Frontal cortex (tissue), 4 donors: ENCODE results near the gene MDFI. TPM values are rescaled to one million over a fixed set of nuclear protein-coding genes. Genes with fewer than 3 reads are reported as not detected.

Experiments used
- DNase-seq, 2 donors: peaks; one replicate each; pipeline ENCODE4 v3.0.0; 2012; ENCODE audit warnings: low spot score in 2 of 2
- FAIRE-seq: peaks from 2 replicates; lab custom pipeline; 2012; peaks lifted over from hg19 to GRCh38; lab: Jason Lieb, UNC
- total RNA-seq: library from RNA; depleted of rRNA; stranded (reverse); fragments of >200 nt; gene quantifications from one replicate; pipeline ENCODE4 v1.2.3, GENCODE V29; 2014
- donor health status: control.
- donor health status: control.
- donor health status: control.

MDFI gene
- total RNA-seq, 1 donor from 2014 or later: 11.4 TPM

DNA sequence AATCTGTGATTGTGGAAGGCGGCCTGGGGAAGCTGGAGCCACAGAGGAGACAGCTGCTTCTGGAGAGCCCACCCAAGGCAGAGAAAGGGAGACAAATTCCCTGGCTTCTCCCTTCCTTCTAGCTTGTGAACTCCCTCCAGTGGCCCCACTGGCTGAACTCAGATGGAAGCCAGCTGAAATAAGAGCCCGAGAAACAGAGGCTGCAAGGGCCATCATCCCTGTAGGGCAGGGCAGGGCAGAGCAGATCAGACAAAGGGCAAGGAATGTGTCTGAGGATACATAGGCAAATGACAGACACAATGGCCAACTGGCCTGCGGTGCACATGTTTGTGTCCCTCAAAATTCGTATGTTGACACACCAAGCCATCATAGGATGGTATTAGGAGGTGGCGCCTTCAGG is 25.3 kb downstream of the MDFI start:
- DNase-seq (no peak), FAIRE-seq (no peak)

DNA sequence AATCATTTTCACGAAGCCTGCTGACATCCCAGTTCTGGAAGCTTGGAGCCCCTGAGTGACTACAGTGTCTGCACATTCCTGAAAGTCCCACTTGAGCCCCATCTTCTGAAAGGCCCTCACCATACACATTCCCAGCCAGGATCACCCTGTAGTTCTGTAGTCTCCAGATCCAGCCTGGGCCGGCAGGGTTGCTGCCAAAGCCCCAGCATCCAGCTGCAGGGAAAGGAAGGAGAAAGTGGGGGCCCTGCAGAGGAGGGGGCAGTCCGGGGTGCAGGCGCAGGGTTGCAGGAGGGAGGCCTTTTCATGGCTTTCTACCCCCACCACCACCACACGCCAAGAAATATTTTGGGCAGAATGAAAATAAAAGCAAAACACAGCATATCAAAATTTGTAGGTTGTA is 26.0 kb downstream of the MDFI start:
- no peak for DNase-seq
- no peak for FAIRE-seq

DNA sequence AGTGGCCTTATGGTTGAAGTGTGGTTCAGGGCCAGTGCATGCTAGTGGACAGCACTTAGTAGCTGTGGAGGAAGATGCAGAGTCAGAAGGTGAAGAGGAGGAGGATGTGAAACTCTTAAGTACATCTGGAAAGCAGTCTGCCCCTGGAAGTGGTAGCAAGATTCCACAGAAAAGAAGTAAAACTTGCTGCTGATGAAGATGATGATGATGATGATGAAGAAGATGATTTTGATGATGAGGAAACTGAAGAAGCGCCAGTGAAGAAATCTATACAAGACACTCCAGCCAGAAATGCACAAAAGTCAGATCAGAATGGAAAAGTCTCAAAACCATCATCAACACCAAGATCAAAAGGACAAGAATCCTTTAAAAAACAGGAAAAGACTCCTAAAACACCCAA is 28.9 kb downstream of the MDFI start:
- no peak for FAIRE-seq
- DNase-seq: no peak

DNA sequence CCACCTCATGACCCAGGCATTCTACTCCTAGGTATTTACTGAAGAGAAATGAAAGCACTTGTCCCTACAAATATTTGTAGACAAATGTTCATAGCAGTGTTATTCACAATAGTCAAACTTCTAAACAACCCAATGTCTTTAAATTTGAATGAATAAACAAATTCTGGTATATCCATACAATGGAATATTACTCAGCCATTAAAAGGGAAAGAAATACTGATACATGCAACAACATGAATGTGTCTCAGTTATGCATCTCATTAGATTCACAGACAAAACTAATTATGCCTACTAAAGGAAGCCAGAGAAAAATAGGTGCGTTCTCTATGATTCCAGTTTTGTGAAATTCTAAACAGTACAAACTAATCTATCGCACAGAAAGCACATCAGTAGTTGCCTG is 30.7 kb downstream of the MDFI start:
- DNase-seq (no peak), FAIRE-seq (no peak)

DNA sequence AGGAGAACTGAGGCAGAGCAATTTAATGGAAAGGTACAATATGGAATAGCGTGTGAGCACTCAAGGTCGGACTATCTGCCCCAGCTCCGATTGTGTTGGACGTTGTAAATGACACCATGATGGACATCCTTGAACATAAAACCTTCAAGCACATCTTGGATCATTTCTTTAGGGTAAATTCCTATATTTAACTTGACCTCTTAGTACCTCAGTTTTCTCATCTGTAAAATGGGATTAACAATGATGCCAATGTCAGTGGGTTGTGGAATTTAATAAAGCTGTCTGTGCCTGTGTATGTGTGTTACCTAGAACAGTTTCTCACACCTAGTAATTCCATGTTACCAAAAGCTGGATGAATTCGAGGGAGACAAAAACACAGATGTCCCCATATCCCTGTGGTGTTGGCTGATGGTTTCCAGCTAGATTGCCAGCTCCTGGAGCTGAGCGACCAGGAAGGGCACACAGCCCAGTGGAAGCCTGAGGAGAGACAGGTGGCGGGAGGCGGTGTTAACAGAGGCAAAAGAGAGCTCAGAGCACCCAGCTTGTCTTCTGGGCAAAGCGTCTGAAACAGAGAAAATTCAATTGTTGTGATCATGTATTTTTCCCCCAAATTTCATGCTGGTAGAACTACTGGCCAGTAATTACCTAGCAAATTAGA is 32.6 kb downstream of the MDFI start:
- no peak for FAIRE-seq
- DNase-seq: no peak

DNA sequence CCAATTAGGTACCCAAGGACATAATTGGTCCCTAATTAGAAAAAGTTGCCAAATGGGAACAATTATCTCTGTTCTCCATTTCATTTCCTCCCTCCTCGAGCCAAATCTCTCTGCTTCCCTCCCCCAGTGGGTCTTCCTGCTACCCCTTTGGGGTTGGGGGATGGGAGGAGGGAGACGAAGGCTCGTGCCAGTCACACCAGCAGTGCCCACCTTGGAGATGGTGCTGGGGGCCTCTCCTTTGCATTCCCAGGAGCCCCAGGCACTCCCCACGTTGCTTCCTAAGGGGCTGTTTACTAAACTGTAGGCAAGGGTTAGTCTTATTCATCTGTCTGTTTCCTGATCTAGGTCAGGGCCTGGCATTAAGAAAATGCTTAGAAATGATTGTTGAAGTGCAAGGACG is 33.1 kb downstream of the MDFI start:
- FAIRE-seq (no peak), DNase-seq (no peak)

DNA sequence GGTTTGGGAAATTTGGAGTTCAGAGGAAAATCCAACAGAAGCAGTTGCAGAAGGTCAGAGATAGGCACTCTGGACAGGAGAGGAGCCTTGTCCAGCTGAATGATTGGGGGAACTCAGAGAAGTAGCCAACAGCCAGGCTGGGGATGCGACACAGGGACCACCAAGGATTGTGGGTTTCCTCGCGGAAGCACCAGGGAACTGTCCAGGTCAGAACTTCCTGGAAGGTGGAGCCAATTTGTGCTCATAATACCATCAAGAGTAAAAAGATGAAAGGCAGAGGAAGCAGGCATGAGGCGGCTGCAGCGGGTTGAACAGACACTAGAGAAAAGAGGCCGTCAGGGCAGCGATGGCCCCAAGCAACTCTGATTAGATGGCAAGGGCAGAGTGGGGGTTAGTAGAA is 33.7 kb downstream of the MDFI start:
- DNase-seq (no peak), FAIRE-seq (no peak)

DNA sequence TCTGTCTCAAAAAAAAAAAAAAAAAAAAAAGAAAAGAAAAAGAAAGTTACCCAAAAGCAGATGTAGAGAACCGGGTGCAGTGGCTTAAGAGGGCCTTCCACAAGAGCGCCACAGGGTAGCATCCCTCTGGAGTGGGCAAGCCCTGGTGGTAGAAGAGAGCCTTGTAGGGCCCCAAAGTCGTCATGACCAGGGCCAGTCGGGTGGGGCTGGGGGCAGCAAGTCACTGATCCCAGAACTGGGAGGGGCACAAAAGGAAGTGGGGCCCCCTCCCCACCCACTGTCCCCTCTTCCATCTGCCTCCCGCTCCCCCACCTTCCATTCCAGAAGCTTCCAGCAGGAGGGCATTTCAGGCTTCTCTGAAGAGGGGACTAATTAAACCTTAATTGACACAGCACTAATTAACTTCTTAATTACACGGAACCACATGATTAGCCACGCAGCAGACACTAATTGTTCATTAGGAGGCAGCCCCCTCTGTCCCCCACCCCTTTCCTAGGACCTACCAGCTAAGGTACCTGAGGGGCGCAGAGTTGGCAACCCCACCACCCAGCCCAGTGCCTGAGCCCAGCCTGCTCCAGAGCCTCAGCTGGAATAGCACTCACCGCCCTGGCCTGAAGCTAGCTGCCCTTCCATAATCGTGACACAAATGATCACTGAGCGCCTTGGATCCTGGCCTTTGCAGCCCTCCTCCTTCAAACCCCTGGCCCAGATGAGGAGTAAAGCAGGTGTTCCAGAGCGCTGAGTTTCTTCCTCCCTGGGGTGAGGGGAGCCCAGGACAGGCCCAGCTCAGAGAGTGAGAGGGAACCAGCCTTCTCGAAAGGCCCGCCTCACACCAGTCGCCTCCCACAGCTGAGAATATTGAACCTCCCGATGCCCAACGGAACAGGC is 34.8 kb downstream of the MDFI start:
- FAIRE-seq: no peak
- no peak for DNase-seq

DNA sequence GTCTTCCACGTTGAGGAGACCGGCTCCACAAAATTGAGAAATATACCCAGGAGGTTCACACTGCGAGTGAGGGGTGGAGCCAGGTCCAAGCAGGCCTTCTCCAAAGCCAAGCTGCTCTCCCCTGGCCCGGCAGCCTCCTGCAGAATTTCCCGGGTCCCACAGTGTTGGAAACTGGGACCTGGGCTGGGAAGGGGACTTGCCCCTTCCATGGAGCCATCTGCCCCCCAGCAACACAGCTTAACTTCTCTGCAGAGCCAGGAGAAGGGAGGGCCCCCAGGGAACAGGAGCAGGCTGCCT is 35.4 kb downstream of the MDFI start:
- FAIRE-seq: no peak

DNA sequence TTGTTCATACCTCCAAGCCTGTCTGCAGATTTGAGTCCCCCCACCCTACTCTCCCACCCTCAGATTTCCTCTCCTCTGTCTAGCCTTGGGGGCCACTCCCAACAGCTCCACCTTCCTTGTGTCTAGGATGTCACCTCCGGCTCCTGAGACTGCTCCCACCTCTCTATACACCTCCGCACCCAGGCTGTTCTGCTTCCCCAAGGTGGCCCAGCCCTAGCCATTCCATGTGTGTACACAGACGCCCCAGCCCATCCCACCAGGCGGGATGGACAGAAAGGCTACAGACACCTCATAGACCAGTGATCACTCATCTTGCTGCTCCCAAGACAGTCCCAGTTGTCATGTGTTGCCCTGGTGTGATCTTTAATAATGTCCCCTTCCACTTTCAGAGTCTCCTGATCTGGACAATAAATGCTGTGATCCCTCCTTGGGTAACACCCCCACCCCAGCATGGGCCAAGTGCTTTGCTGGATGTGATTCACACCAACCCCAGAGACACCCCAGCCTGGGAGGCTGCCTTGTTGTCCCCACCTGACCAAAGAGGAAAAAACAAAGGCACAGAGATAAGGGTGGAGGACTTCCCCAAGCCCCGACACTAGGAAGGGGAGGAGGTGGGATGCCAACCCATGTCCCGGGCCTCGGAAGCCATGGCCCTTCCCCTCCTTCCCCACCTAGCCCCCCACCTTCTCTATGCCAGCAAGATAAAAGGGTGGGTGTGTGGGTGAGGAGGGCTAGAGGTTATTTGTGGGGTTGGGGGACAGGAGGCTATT is 36.1 kb downstream of the MDFI start:
- DNase-seq (no peak), FAIRE-seq (no peak)

More for the DNA sequence above, 35.4 kb downstream of the MDFI start:
- no peak for DNase-seq

DNA sequence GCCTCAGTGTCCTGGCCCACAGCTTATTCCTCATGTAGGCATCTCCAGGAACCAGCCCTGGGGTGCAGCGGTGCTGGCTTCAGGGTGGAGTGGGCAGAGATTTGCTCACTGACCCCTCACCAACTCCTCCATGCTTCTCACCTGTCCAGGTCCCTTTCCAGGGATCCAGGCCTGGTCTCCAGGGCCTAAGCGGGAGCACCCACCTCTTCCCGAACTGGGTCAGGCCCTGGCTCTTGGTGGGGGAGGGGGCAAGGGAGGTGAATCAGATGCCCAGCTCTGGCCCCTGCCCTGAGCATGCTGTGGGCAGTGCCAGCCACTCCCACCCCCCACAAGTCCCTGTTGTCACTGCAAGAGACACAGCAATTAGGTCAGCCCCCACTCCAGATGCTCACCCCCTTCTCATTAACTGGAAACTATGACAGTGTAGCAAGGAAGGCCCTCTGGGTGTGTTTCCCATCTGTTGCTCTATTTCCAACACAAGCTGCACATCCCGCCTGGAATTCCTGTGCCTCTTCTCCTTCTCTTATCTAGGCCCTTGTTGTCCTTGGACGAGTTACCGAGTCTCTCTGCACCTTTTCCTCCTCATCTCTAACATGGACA is 37.0 kb downstream of the MDFI start:
- DNase-seq (no peak), FAIRE-seq (no peak)

DNA sequence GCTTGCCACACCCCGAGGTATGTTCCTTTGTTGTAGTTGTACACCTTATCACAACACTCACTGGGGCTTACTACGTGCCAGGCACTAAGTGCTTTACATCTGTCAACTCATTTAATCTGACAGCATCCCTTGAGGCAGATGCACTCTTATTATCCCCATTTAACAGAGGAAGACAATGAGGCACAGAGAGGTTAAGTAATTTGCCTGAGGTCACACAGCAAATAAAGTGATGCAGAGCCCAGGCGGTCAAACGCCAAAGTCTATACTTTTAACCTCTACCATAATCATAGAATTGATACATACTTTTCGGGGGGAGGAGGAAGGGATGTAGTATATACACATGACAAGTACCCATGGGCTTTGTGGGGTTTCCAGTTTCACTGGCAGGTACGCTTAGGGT is 37.7 kb downstream of the MDFI start:
- no peak for FAIRE-seq
- DNase-seq: no peak

DNA sequence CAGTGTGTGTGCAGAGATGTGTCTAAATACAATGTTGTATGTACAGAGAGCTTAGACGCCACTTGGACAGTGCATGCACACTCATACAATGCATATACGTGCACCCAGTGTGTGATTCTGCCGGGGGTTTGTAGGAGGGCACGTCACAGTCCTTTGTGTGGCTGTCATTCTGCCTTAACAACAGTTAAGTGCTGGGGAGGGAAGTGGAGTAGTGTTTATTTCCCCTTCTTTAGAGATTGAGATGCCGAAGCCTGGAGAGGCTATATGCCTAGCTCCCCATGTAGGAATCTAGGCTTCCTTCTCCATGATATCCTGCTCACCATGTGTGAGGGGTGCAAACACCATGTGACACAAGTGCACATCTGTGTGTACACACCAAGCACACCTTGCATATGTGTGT is 38.2 kb downstream of the MDFI start:
- no peak for DNase-seq
- no peak for FAIRE-seq

DNA sequence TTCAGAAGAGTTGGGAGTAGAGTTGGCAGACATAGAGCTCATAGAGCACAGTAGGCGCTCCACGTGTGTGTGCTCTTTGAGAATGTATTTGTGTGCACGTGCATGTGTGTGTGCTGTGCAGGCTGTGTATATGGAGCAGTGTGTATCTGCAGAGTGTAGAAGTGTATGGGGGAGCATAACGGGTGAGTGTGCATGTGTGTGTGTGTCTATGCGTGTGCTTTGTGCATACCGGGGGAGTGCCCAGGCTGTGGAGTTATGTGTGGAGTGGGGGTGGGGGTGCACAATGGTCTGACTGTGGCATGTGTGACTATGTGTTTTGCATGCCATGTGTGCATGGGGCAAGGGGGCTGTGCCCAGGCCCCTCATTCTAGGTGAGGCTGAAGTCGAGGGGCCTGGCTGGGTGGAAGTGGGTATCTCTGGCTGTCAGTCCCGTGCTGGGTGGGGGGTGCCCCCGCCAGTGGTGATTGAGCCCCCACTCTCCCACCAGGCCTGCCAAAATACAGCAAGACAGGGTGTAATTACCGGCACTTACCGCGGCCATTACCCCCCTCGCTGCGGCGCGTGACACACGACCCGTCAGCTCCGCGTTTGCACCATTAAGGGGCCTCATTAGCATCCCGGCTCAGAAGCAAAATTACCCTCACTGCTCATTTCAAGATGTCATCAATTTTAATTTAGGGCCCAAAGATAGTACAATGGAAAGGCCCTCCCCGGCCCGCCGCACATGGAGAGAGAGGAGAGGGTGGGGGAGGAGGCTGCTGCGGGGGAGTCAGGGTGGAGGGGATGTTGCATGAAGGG is 39.1 kb downstream of the MDFI start:
- FAIRE-seq (no peak), DNase-seq (no peak)

DNA sequence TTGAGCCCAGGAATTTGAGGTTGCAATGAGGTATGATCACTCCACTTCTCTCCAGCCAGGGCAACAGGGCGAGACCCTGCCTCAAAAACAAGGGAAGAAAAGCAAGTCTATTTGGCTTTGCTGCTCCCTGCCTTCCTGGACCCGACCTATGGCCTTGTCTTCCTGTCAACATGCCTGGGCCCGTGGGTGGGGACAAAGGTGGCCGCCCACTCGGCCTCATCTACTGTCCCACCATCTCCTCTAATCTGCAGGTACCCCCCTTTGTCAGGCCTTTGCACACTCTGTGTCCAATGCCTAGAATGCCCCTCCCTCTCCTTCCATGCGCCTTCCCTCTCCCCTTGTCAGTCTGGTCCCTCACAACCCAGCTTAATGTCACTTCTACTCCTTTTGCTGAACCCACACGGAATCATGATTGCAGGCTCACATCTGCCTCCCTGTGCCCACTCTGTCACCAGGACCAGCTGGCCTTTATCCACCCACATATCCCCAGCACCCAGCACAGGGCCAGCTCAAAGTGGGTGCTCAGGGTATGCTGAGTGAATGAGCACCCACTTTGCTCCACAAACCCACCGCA is 40.3 kb downstream of the MDFI start:
- DNase-seq (no peak), FAIRE-seq (no peak)

DNA sequence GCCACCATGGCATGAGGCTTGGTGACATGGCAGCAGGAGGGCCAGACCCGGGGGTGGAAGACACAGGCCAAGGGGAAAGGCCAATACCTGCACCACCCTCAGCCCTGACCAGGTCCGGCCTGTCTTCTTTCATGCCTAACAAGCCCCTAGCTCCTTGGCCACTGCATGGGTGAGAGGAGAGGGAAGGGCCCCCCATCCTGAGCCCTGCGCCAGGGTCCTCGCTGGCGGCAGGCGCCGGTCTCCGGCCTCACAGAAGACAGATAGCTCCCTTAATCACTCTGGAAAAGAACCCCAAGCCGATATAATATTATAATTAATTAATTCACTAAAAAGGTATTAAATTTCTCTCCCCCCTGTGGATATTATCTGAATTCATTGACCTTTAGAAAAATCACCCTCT is 41.4 kb downstream of the MDFI start:
- FAIRE-seq: no peak
- no peak for DNase-seq

DNA sequence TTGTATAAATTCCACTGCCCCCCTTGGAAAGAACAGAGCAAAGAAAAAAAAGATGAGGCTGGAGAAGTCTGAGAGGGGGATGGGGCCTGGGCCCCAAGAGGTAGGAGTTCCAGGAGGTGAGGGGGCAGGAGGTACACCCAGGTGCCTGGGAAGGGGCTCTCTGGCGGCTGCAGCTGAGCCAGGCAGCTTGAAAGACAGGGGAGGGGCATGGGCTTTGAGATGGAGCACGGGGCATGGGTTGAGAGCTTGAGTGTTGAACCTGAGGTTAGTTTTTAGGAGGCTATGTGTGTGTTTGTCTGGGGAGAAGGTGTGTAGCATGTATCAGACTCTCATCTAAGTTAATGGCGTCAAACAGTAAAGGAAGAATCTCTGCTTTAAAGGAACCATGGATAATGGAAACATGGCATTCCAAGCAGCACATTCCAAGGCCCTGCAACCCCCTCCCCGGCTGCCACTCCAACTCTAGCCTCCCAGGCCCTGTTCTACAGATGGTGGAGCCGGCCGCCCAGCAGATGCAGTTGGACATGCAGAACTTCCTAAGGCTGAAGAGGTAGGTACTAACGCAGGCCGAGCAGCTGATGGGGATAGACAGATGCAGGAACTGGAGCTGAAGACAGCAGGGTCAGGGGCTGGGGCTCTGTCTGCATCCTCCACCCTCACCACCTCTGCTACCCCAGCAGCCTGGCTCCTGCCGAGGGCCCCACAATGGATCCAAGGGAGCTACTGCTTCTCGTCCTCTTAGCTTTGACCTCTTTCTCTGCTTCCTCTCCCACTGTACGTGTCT is 42.1 kb downstream of the MDFI start:
- FAIRE-seq (no peak), DNase-seq (no peak)

DNA sequence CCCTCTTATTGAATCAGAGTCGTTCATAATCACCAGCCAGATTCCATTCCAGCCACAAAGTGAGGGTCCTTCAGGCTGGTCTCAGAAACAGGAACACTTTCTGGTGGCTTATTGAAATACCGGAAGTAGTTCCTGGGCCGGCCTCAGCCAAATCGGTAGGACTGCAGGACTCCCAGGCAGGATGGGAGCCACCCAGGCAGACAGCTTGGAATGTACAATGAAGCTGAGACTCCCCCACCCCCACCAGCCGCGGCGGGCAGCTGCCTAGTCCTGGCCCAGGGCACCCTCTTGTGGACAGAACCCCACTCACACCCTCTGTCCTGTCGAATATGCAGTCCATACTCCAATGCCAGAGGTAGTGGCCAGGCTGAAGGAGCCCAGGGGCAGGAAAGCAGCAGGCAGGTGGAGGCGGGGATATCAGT is 43.8 kb downstream of the MDFI start:
- FAIRE-seq (no peak), DNase-seq (peak; percentile 87 to 93)
